GM18951 (cell line): ENCODE measurements around the gene ADAM15.

Experiments
- POLR2A ChIP-seq: IDR thresholded peaks from 4 replicates; pipeline ENCODE4 v1.6.1; 2011; ENCODE audit warnings: mild to moderate bottlenecking; ENCODE audit not compliant: insufficient read length, insufficient read depth; ENCODE audit errors: extremely low read depth
- in situ Hi-C: fragments of 300-500 bp; cut with MboI; formaldehyde crosslinking; loops from one replicate; pipeline ENCODE4 v1.12.0; 2022; ENCODE audit warnings: low sequenced_read_pairs, mixed read lengths, inconsistent platforms; ENCODE audit not compliant: unreplicated experiment

The ADAM15 gene

DNA sequence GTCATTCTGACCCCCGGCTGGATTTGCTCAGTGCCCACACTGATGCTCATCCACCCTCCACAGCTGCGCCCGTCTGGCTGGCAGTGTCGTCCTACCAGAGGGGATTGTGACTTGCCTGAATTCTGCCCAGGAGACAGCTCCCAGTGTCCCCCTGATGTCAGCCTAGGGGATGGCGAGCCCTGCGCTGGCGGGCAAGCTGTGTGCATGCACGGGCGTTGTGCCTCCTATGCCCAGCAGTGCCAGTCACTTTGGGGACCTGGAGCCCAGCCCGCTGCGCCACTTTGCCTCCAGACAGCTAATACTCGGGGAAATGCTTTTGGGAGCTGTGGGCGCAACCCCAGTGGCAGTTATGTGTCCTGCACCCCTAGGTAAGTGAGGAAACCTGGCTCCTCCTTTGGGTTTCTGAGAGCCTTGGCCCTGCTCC, 6.7 kb downstream of the ADAM15 start:
- no peak for TF ChIP-seq POLR2A
- in situ Hi-C loops = no loop called here

DNA sequence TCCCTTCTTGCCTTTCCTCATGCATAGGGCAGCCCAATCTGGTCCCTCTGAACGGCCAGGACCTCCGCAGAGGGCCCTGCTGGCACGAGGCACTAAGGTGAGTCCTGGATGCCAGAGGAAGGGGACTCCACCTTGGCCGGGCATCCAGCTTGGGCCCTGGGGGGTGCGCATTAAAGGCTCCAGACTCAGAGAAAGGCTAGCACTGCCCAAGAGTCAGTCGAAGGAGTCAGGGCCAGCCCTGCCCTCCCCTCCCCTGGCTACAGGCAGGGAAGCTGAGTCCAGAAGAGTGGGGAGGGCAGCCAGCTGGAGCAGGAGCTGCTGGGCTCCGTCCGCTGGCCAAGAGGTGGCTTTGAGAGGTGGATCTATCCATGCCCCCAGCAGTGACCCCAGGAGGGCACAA, 9.6 kb downstream of the ADAM15 start:
- no peak for TF ChIP-seq POLR2A
- in situ Hi-C loops = no loop called here

DNA sequence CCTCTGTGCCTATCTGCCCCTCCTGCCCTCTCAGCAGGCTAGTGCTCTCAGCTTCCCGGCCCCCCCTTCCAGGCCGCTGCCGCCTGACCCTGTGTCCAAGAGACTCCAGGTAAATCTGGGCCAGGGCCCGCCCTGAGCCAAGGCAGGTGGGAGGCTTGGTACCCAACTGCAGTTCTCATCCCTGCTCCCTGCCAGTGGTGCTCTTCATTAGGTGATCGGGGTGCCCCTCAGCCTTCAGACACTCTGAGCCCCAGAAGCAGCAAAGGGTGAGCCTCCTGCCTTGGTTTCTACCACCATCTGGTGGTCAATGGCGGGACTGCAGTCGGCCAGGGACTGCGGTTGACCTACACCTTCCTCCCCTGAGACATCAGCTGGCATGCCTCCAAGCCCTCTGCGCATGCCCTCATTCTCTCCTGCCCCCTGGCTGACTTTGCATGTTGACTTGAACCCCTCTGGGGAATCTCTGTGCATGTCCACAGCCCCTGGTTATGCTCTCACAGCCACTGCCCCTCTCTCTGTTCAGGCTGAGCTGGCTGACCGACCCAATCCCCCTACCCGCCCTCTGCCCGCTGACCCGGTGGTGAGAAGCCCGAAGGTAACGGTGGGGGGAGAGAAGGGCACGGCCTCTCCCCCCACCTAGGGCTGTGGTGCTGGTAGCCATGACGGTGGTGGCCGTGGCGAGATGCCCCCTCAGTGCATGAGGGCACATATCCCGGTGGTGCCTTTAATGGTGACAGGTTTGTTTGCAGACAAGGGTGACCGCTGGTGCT, 10.4 kb downstream of the ADAM15 start:
- in situ Hi-C loops = no loop called here
- TF ChIP-seq POLR2A = no peak

DNA sequence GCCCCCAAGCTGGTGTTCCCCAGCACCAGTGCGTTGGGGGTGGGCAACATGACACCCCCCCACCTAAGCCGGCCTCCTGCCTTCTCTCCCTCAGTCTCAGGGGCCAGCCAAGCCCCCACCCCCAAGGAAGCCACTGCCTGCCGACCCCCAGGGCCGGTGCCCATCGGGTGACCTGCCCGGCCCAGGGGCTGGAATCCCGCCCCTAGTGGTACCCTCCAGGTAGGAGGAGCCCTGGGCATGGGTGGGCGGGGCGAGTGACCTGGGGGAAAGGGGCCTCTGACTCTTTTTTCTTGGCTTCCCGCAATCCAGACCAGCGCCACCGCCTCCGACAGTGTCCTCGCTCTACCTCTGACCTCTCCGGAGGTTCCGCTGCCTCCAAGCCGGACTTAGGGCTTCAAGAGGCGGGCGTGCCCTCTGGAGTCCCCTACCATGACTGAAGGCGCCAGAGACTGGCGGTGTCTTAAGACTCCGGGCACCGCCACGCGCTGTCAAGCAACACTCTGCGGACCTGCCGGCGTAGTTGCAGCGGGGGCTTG, 11.1 kb downstream of the ADAM15 start:
- in situ Hi-C loops = no loop called here
- no peak for TF ChIP-seq POLR2A

DNA sequence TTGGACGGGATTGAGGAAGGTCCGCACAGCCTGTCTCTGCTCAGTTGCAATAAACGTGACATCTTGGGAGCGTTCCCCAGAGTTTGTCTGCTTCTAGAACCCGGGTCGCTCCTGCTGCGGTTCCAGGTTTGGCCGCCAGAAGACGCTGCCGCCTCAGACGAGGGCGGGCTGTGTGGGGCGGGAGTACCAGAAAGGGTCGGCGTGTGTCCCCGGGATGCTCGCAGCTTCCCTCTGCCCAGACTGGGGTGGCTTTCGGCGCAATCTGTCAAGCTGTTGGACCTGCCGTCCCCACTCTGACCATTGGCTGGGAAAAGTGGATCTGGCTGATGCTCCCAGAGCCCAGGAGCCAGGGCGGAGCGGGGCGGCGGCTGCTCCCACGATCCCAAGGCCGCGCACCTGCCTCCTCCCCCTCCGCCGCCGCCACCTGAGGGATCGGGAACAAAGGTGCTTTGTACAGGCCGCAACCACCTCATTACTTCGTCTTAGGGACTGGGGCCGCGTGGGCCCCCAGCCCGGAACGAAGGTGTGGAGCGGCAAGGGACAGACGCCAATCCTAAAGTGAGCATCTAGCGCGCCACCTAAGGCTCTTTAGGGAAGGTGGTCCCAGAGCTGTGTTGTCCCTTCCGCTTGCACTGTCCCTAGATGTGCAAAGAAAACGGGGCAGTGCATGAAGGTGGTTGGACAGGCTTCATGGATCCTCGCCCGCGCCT, 11.7 kb downstream of the ADAM15 start:
- TF ChIP-seq POLR2A = no peak
- in situ Hi-C loops = no loop called here

DNA sequence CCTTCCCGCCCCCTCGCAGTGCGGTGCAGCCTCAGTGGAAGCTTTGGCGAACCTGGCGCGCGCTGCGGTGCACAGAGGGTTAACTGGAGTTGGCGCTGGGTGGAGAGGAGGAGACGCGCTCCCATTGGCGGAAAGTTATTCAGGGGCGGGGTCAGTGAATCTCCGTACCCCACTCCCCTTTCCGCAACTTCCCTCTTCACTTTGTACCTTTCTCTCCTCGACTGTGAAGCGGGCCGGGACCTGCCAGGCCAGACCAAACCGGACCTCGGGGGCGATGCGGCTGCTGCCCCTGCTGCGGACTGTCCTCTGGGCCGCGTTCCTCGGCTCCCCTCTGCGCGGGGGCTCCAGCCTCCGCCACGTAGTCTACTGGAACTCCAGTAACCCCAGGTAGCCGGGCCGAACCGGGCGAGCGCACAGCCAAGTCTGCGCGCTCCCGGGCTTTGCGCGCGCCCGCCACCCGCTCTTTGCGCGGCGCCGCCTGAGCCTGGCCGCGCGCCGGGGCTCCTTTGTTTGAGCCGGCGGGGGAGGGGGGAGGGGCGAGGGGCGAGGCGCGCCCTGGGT, 12.5 kb downstream of the ADAM15 start, which contains the start of gene EFNA4:
Gene EFNA4, plus strand, starts transcription at position 191 of the 561 bp plus-strand sequence. Its CDS starts 84 bp downstream, at position 275.
- in situ Hi-C loops = no loop called here
- peak; percentile 84 for TF ChIP-seq POLR2A

DNA sequence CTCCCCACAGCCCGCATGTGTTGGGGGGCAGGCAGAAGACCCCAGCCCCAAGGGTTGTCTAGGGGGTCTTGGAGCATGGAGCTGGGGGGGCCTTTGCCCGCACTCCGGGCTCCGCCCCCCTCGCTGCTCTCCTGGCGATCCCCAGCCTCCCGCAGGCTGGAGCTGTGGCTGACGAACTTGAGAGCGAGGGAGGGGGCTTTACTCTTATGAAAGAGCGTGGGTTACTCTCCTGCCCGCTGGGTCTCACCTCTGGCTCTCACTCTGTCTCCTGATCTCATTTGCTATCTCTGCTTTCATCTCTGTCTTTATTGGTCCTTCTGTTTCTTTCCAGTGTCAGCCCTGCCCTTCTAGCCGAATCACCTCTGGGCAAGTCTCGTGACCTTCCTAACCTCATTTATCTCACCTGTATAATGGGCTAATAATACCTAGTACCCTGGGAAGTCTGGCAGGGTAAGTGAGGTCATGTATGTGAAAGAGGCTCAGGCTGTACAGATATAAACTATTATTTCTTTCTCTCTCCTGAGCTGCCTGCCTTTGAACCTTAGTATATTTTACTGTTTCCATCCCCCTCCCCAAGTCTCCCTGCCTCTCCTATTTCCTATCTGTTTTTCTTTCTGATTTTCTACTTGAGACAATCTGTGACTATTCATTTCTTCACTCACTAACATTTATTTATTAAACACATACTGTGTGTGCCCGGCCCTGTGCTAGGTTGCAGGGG, 13.2 kb downstream of the ADAM15 start:
- in situ Hi-C loops = no loop called here
- TF ChIP-seq POLR2A = no peak

DNA sequence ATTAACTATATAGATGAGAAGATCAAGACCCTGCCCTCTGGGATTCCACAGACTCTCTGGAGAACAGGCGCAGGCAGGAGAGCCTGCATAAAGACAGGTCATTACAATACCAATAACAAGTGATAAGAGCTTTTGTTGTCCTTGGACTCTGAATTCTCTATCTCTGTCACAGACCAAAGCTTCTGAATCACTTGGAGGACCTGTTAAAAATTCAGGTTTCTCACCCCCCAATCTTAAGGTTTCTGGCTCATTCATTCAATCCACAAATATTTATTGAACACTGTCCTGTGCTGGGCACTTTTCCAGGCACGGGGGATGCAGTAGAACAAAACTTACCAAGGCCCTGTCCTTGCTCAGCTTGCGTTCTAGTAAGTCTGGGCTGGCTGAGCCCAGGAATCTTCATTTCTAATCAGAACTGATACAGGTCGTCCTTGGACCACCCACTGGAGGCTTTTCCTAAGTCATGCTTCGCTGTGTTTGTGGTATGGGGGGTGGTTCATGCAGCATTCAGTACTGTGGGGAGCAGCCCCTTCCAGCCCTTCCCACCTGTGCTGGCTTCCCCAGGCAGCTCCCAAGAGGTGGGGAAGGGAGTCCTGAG, 13.8 kb downstream of the ADAM15 start:
- TF ChIP-seq POLR2A = no peak
- in situ Hi-C loops = no loop called here

DNA sequence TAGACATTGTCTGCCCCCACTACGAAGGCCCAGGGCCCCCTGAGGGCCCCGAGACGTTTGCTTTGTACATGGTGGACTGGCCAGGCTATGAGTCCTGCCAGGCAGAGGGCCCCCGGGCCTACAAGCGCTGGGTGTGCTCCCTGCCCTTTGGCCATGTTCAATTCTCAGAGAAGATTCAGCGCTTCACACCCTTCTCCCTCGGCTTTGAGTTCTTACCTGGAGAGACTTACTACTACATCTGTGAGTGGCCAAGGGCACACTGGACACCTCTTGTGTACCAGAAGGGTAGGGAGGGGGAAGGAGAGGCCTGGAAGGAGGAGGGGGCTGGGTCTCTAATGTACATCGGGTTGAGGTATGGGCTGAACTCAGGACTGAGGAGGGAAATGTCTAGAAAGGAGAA, 15.7 kb downstream of the ADAM15 start:
- in situ Hi-C loops = no loop called here

DNA sequence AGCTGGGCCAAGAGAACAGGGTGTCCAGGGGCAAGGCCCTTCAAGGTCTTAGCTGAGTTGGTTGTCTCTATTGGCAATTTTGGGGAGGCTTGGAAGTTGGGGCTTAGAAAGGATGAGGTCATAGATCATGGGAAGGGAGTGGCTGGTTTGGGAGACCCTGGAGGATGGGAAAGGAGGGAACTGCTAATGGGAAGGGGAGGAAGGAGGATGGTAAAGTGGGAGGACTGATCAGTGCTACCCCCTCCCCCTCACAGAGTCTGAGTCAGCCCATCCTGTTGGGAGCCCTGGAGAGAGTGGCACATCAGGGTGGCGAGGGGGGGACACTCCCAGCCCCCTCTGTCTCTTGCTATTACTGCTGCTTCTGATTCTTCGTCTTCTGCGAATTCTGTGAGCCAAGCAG, 17.5 kb downstream of the ADAM15 start:
- TF ChIP-seq POLR2A = no peak
- in situ Hi-C loops = no loop called here

More for the DNA sequence above, 15.7 kb downstream of the ADAM15 start:
- no peak for TF ChIP-seq POLR2A

DNA sequence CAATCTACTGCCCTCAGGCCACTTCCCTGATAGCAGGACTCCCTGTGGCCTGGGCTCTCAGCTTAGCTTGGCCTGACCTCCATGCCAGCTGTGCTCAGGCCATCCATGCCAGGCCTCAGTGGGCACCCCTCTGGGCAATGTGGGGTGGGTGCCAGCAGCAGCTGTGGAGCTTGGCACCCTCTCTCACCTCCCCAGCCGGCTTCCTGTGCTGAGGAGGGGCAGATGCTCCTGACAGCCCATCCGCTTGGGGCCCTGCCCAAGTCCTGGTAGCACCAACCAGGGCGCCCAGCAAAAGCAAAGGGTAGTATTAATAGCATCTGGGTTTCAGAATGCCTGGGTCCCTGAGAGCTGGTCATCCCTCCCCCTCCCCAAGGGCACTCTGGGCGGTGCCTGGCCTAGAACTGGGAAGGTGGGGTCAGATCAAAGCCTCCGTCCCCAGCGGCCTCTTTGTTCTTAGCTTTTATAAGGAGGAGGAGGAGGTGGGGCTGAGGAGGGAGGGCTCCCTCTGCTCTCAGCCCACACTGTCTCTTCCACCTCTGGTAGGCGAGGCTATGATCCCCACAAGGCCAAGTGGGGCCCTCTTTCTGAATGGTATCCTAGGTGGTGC, 18.5 kb downstream of the ADAM15 start:
- TF ChIP-seq POLR2A = no peak
- in situ Hi-C loops = loop anchor here (10.0 kb wide), 1 partner anchor 505 kb away; the partner anchor contains the start of gene CHRNB2

DNA sequence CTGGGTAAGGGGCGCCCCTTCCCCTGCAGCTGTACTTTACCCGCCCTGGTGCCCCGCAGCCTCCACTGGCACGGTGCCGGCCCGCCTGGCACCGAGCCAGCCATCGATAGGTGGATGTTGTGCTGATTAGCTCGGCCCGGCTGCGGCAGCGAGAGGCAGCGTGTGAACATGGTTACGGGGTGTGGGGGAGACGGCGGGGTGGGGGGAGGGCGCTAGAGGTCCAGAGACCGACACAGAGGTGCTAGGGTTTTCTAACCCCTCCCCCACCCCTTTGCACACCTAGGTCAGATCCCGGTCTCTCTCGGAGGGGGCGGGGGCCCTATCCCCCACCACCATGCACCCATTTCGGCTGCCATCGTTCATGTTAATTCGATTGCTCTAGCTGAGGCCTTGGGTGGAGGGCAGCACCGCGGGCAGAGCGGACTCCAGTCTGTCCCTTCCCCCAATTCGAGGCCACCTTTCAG, 19.1 kb downstream of the ADAM15 start:
- in situ Hi-C loops = loop anchor here (10.0 kb wide), 1 partner anchor 505 kb away; the partner anchor contains the start of gene CHRNB2
- no peak for TF ChIP-seq POLR2A
